ENCODE data around the gene KIAA2012. TPM values are rescaled to one million over a fixed set of nuclear protein-coding genes. Genes with fewer than 3 reads are reported as not detected.

KIAA2012 gene
- total and polyA plus RNA-seq, 2 of the 8 experiments (the other 6 are each of a cell fraction or from before 2014, with no cell fraction given) = not detected

GRCh38 chr2:202157211-202157990 is 84.3 kb downstream of the KIAA2012 start:
- H3K79me1 ChIP-seq (ENCODE audit: low read depth, low read length) = no peaks in the 10 kb centered on the region
- H4K5ac ChIP-seq (ENCODE audit: insufficient read length, low read depth, low read length) = no peak overlapping the region
- no peak overlapping the region for H3K23ac ChIP-seq (ENCODE audit: insufficient read length)
- H3K9ac ChIP-seq (replicated peaks in 1 of 4; ENCODE audit: extremely low read depth in 1 of 4, low read depth in 3 of 4, low read length in 3 of 4) = no peak overlapping the region
- H3K4me3 ChIP-seq (ENCODE audit: extremely low read depth in 1 of 4, insufficient read depth in 2 of 4, low read depth in 3 of 4, low read length in 4 of 4) = no peak overlapping the region
- H3K36me3 ChIP-seq (ENCODE audit: control insufficient read depth in 2 of 4, insufficient read depth in 4 of 4, low read length in 3 of 4) = no peaks in the 10 kb centered on the region
- no peak overlapping the region for H2BK5ac ChIP-seq (ENCODE audit: low read depth, low read length)
- H4K91ac ChIP-seq (replicated peaks; ENCODE audit: insufficient read length, low read length) = no peak overlapping the region
- TF ChIP-seq POLR2A (IDR thresholded peaks at IDR 0.05; ENCODE audit: control extremely low read depth in 1 of 2, low read depth in 2 of 2, low read length in 2 of 2) (no peak), SUZ12 (IDR thresholded peaks at IDR 0.05; ENCODE audit: low read length) (no peak)
- H3K18ac ChIP-seq (ENCODE audit: extremely low read depth, low read length) = no peak overlapping the region
- no peaks in the 10 kb centered on the region for H3K9me3 ChIP-seq (ENCODE audit: insufficient read depth in 2 of 2, low read depth in 1 of 2, low read length in 1 of 2)
- H3K23me2 ChIP-seq (ENCODE audit: low read depth, low read length) = no peaks in the 10 kb centered on the region
- no peak overlapping the region for H3K4ac ChIP-seq (replicated peaks; ENCODE audit: insufficient read length, low read depth, low read length)
- H2BK120ac ChIP-seq (replicated peaks; ENCODE audit: low read depth, low read length) = no peak overlapping the region
- DNase-seq (ENCODE audit: low read depth in 1 of 2, low spot score in 2 of 2) = no peak
- no peak overlapping the region for H2BK15ac ChIP-seq (ENCODE audit: low read length)
- no peak overlapping the region for H3K14ac ChIP-seq (ENCODE audit: insufficient read length)
- no peak for FAIRE-seq
- no peak overlapping the region for H2AK5ac ChIP-seq (ENCODE audit: low read depth, low read length)
- H2AFZ ChIP-seq (ENCODE audit: low read length) = no peak overlapping the region
- no peaks in the 10 kb centered on the region for H3K4me1 ChIP-seq (replicated peaks in 1 of 4; ENCODE audit: control insufficient read depth in 3 of 4, insufficient read depth in 4 of 4, low read length in 3 of 4)
- H4K8ac ChIP-seq (ENCODE audit: extremely low read depth, insufficient read depth, low read length) = no peak overlapping the region
- H3K27me3 ChIP-seq (replicated peaks in 1 of 4; ENCODE audit: control insufficient read depth in 3 of 4, extremely low read depth in 1 of 4, insufficient read depth in 3 of 4, low read length in 3 of 4) = no peaks in the 10 kb centered on the region
- H2BK12ac ChIP-seq (ENCODE audit: low read depth, low read length) = no peak overlapping the region
- H3K4me2 ChIP-seq (ENCODE audit: insufficient read depth in 1 of 2, low read depth in 2 of 2, low read length in 2 of 2) = no peak overlapping the region
- no peaks in the 10 kb centered on the region for H4K20me1 ChIP-seq (replicated peaks in 1 of 2; ENCODE audit: control insufficient read depth in 1 of 2, insufficient read depth in 2 of 2, low read length in 2 of 2)
- H3K56ac ChIP-seq (replicated peaks; ENCODE audit: insufficient read length, low read depth, low read length) = no peak overlapping the region
- ChIA-PET POLR2A (ENCODE audit: partially characterized antibody) (no interaction called here), CTCF (ENCODE audit: partially characterized antibody) (interaction anchor here (0.9 to 3.0 kb wide), 7 partner anchors 8 to 360 kb away, joined by 3 to 13 read pairs (median 4); no protein-coding TSS in a partner anchor)
- H3K79me2 ChIP-seq (ENCODE audit: control insufficient read depth in 1 of 2, insufficient read depth in 2 of 2, low read length in 2 of 2) = no peaks in the 10 kb centered on the region
- no peak overlapping the region for H3K27ac ChIP-seq (ENCODE audit: low read depth, low read length)
- H2BK20ac ChIP-seq (ENCODE audit: low read length) = no peak overlapping the region
- 88% methylated on average over 4 of the region's 4 CpGs; no CpG with 5 or more reads in 1 of the 2 experiments for WGBS, 2 experiments (ENCODE audit: extremely low coverage in 1 of 2, insufficient coverage in 1 of 2, insufficient read length in 1 of 2, insufficient replicate concordance in 2 of 2, low coverage in 1 of 2, low lambda C conversion rate in 2 of 2, missing lambda C conversion rate in 1 of 2)

Data from H1 (cell line).